Hematopoietic multipotent progenitor cell treated with erythropoietin and hydrocortisone succinate and interleukin-3 and kit ligand, for 6 days (in vitro differentiated cells): ENCODE data around the gene PRKAR2A.
A peak's percentile ranks its signal among the peaks of the same experiment; 100 is the strongest.
"Not testable (repeated sequence)": the region's sequence is repeated elsewhere in the genome, so short reads cannot be mapped to it uniquely, and the experiment has no call there.

ENCODE experiments used
- DNase-seq: peaks from one replicate; pipeline ENCODE4 v3.0.0-alpha.2; 2015

PRKAR2A gene

GRCh38 chr3:48725185-48725855, 122.4 kb downstream of the PRKAR2A start:
- not testable (repeated sequence) for DNase-seq

DNA sequence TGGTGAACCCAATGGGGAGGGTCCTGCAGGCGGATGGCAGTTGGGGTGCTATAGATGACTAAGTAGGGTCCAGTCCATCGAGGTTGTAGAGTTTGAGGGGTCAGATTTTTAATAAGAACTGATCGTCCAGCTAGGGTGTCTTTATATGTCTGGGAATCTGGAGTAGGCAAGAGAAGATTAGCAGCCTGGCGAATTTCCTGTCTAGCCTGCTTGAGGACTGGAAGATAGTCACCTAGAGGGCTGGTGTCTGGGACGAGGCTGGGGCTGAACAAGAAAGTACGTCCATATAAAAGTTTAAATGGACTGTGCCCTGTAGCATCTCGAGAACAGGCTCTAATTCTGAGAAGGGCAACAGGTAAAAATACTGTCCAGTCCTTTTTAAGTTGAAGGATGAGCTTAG, 123.9 kb downstream of the PRKAR2A start:
- no peak for DNase-seq

GRCh38 chr3:48723293-48723692, 124.4 kb downstream of the PRKAR2A start:
- DNase-seq, result not testable (repeated sequence)

DNA sequence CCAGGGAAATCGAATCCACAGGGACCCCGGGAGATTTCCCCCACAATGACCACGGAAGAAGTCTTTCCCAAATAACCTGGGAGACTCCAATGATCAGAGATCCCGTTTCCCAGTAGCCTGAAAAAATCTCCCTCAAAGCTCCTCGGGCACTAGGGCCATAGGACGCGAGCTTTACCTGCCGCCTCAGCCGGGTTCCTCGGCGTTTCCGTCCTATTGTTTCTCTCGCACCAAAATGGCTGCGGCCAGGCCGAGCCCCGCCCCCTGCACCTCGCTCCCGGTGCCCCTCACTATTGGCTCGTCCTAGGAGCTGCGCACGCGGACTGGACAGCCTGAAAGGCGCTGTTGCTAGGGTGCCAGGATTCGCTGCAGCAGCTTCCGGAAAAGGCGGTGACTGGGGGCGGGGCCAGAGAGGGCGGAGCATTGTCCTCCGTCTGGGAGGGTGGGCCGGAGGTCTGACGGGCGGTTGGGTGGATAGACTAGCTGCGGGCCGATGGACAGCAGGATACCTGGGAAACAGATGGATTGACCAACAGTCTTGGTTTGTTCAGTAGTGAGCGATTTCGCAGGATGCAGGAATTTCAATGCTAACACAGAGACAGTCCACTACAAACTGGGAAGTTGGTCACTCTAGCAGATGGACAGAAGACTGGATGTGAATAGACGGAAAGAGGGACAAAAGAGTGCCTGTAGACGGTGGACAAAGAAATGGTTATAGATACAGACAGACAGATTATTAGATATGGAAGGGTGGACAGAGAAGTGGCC, 130.5 kb downstream of the PRKAR2A start, which contains the start of gene IP6K2:
Gene IP6K2 (minus strand): TSS at position 240 of the 765 bp plus-strand sequence. CDS start 21,930 bp downstream, outside the sequence.
- peak; percentile 99 for DNase-seq

DNA sequence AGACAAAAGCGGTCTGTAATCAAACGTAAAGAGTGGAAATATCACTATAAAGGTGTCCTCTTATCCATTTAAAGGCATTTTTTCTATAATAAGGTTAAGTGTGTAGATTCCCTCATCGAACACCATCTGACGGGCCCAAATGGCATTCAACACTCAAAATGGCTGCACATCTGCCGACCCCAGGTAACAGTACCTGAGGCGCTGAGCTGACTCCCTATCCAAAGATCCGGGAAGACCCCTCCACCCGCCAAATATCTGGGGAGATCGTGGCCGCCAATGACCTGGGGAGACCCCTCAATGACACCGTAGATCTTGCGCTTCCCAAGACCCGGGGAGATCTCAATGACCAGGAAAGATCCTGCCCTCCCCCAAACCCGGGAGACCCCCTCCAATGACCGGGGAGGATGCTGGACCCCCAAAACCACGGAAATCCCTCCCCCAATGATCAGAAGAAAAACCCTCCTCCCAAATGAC, 131.1 kb downstream of the PRKAR2A start:
- peak; percentile 66 for DNase-seq

- no peak for DNase-seq
Observed at GRCh38 chr3:48715174-48715800, 132.4 kb downstream of the PRKAR2A start.

DNA sequence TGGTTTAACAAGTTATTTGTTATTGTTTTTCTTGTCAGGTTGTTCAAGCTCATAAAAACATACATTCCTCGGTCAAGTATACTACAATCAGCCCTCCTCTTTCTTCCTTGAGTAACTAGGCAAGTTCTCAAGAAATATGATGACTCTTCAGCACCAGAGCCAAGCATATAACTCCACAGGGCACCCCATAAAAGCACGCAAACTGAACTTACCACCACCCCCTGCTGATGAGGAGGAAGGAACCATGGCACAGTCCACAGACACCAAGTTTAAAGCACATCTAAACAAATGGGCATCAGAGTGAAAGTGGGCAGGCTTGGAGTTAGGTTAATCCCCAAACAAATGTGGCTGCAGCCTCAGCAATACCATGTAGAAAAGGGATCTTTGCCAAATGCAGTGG, 135.9 kb downstream of the PRKAR2A start:
- no peak for DNase-seq

- DNase-seq, result no peak
Observed at GRCh38 chr3:48709051-48709461, 138.6 kb downstream of the PRKAR2A start.

DNA sequence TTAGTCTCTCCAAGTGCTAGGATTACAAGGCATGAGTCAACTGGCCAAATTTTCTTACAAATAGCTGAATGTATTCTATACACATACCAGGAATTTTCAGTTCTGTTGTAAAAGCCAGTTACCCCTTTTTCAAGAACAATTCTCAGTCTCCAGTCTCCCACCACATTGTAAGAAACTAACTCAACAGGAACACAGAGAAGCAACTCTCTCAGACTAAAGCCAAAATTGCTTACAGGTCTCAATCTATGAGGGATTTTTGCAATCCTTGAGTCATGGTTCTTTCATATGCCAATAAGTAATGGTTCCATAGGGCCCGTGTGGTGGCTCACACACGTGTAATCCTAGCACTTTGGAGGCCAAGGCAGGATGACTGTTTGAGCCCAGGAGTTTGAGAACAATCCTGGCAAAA, 139.2 kb downstream of the PRKAR2A start:
- no peak for DNase-seq

DNA sequence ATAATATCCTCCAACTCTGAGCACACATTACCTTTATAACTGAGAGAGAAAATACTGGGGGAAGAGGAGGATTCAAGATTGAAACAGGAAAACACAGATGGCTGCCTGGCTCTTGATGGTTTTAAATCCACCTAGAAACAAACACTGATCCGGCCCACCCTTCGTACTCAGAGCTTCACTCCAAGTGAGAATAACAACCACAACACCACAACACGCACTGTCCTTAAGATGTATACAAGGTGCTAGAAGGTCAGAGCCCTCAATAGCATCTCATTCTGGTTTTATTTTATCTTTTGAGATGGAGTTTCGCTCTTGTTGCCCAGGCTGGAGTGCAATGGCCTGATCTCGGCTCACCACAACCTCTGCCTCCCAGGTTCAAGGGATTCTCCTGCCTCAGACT, 140.5 kb downstream of the PRKAR2A start:
- DNase-seq, result no peak

DNA sequence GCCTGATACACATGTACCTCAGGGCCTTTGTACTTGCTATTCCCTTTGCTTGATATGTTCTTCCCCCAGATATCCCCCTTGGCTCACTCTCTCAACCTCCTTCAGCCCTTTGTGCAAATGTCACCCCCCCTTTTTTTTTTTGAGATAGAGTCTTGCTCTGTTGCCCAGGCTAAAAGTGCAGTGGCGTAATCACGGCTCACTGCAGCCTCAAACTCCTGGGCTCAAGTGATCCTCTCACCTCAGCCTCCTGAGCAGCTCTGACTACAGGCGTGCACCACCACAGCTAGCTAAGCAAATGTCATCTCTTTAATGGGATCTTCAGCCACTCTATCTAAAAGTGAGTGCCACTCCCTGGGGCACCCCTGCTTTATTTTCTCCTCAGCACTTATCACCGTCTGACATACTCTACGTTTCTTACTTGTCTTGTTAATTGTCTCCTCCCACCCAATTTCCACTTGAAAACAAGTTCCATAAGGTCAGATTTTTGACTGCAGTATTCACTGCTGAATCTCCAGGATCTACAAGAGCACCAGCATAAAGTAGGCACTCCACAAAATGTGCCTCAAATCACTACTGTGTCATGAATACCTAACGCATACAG, 145.3 kb downstream of the PRKAR2A start:
- DNase-seq, result peak; percentile 60

DNA sequence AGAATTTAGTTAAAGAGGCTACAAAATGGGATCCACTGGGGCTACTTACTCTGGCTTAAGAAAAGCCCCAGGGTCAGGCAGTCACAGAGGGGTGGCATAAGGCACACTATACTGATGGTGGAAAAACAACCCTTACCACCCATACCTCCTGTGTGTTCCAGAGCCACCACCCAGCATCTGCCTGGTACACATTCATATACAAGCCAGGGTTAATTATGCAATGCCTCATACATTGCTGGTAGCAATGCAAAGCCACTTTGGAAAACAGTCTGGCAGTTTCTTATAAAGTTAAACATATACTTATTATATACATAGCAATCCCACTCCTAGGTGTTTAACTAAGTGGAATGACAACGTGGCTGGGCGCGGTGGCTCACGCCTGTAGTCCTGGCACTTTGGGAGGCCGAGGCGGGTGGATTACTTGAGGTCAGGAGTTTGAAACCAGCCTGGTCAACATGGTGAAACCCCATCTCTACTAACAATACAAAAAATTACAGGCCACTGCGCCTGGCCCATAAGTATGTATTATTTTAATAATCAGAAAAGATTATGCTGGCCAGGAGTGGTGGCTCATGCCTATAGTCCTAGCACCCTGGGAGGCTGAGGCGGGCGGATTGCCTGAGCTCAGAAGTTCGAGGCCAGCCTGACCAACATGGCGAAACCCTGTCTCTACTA, 146.8 kb downstream of the PRKAR2A start:
- DNase-seq, result no peak

GRCh38 chr3:48698891-48699290, 148.8 kb downstream of the PRKAR2A start:
- no peak for DNase-seq

DNA sequence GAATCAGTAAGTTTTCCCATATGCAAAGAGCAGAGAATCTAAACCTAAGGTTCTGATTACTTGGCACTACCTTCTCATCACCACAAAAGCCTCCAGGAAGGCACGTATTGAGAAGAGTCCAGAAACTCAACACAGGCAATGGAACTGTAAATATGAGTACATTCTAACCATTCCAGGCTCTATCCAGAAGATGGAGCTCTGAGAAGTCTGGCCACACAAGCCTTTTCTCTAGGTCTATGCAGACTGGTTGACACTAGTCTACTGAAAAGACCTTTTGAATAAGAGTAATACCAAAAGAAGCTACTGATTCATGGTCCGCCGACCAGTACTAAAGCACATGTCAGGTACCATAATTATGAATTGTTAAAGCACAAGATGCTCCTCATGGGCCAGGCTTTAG, 149.7 kb downstream of the PRKAR2A start:
- peak; percentile 41 for DNase-seq

DNA sequence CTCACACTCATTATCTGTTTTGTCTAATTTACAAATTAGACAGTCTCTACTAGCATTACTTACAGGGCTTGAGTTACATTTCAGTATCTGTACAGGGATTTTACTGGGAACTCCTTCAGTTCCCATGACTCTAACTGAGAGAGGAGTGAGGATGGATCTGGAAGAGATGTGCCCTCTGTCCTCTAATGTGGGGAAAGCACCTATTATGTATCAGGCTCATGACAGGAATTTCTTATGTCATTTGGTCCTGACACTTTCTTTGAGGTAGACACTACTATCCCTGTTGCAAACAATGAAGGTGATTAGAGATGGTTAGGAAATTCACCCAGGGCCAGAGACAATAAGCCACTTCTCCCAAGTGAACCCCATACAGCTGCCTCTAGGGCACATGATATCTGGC, 151.1 kb downstream of the PRKAR2A start:
- DNase-seq, result no peak
